Islet precursor cell (in vitro differentiated cells): ENCODE results near the gene STPG1.

Experiments used
- DNase-seq: peaks from one replicate; pipeline ENCODE4 v3.0.0-alpha.2; 2018

The STPG1 gene

GRCh38 chr1:24311741-24312140 is 101.8 kb downstream of the STPG1 start:
- peak; percentile 66 for DNase-seq

- no peak for DNase-seq
Measured at GRCh38 chr1:24311234-24311633, 102.3 kb downstream of the STPG1 start.

- no peak for DNase-seq
Measured at GRCh38 chr1:24309762-24310485, 103.7 kb downstream of the STPG1 start.

- peak; percentile 77 for DNase-seq
Measured at GRCh38 chr1:24308365-24309015, 105.1 kb downstream of the STPG1 start.
